ENCODE results near the gene PCBP3. TPM values are rescaled to one million over a fixed set of nuclear protein-coding genes. Genes with fewer than 3 reads are reported as not detected.
A peak's percentile ranks its signal among the peaks of the same experiment; 100 is the strongest.

Gene PCBP3
- total RNA-seq, 1 donor from 2014 or later = 72.7 TPM

GRCh38 chr21:45987121-45987711, 343.7 kb downstream of the PCBP3 start:
- peaks cover 3% of the 10 kb centered on the region for H3K9me3 Mint-ChIP-seq (ENCODE audit: unreplicated experiment)
- H3K36me3 Mint-ChIP-seq (ENCODE audit: unreplicated experiment) = peaks cover 12% of the 10 kb centered on the region
- DNase-seq = peak; percentile 16
- H3K27me3 Mint-ChIP-seq (ENCODE audit: unreplicated experiment) = peaks cover 11% of the 10 kb centered on the region
- TF ChIP-seq CTCF (IDR thresholded peaks at IDR 0.05; ENCODE audit: partially characterized antibody, unreplicated experiment) = no peak
- no peak overlapping the region for H3K4me3 Mint-ChIP-seq (ENCODE audit: unreplicated experiment)
- H3K4me1 Mint-ChIP-seq (ENCODE audit: low read depth, unreplicated experiment) = peaks cover 6% of the 10 kb centered on the region
- H3K27ac Mint-ChIP-seq (ENCODE audit: unreplicated experiment) = no peak overlapping the region

- no peak for TF ChIP-seq CTCF (IDR thresholded peaks at IDR 0.05; ENCODE audit: partially characterized antibody, unreplicated experiment)
- Mint-ChIP-seq H3K27me3 (ENCODE audit: unreplicated experiment) (peaks cover 11% of the 10 kb centered on the region), H3K27ac (ENCODE audit: unreplicated experiment) (no peak overlapping the region), H3K9me3 (ENCODE audit: unreplicated experiment) (peaks cover 3% of the 10 kb centered on the region), H3K36me3 (ENCODE audit: unreplicated experiment) (peaks cover 12% of the 10 kb centered on the region), H3K4me1 (ENCODE audit: low read depth, unreplicated experiment) (peaks cover 6% of the 10 kb centered on the region), H3K4me3 (ENCODE audit: unreplicated experiment) (no peak overlapping the region)
- DNase-seq = no peak
Measured at GRCh38 chr21:45988366-45989347, 345.1 kb downstream of the PCBP3 start.

DNA sequence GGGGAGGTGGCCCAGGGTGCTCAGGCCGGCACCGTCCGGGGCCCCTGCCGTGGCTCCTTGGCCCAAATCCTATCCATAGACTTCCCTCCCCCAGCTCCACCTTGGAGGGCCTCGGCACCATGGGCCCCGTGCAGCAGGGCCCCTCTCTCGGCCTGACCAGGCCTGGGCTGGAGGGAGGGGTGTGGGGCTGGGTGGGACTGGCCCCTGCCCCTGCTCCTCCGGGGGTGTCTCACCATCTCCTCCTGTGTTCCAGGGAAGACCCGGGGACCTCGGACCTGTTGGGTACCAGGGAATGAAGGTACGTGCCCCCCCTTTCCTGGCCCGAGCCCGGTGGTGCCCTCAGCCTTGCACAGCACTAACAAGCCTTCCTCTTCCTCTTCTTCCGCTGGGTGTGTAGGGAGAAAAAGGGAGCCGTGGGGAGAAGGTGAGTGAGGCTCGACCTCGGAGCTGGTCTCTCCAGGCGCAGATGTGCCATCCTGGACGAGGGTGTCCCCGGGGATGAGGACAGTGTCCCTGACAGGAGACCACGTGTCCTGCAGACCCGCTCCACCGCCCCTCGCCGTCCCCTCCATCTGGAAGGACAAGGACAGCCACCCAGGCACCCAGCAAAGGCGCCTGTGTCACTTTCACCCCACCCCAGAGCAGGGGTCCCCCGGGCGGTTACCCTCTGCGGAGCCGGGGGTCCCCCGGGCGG, 346.0 kb downstream of the PCBP3 start:
- H3K4me3 Mint-ChIP-seq (ENCODE audit: unreplicated experiment) = no peak overlapping the region
- peaks cover 3% of the 10 kb centered on the region for H3K9me3 Mint-ChIP-seq (ENCODE audit: unreplicated experiment)
- peak; percentile 34 for DNase-seq
- peaks cover 7% of the 10 kb centered on the region for H3K4me1 Mint-ChIP-seq (ENCODE audit: low read depth, unreplicated experiment)
- H3K27ac Mint-ChIP-seq (ENCODE audit: unreplicated experiment) = no peak overlapping the region
- H3K27me3 Mint-ChIP-seq (ENCODE audit: unreplicated experiment) = peaks cover 10% of the 10 kb centered on the region
- TF ChIP-seq CTCF (IDR thresholded peaks at IDR 0.05; ENCODE audit: partially characterized antibody, unreplicated experiment) = no peak
- H3K36me3 Mint-ChIP-seq (ENCODE audit: unreplicated experiment) = peaks cover 9% of the 10 kb centered on the region

DNA sequence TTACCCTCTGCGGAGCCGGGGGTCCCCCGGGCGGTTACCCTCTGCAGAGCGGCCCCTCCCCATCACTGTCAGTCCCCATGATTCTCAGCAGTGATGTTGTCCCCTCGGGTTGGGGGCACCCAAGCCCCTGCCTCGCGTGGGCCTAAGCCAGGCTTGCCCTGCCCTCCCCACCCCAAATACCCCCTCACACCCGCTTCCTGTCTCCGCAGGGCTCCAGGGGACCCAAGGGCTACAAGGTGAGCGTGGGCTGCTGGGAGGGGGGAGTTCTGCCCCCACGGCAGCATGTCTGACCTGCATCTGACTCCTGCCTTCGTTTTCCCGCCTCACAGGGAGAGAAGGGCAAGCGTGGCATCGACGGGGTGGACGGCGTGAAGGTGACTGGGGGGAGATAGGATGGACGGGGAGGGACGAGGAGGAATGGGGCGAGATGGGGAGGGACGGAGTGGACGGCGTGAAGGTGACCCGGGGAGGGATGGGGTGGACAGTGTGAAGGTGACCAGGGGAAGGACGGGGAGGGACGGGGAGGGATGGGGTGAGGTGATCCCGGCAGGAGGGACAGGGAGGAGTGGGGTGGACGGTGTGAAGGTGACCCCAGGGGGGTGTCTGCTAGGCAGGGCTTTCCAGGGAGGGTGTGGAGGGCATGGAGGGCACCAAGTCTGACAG, 346.7 kb downstream of the PCBP3 start:
- DNase-seq = peak; percentile 17
- Mint-ChIP-seq H3K4me1 (ENCODE audit: low read depth, unreplicated experiment) (peaks cover 7% of the 10 kb centered on the region), H3K36me3 (ENCODE audit: unreplicated experiment) (peaks cover 2% of the 10 kb centered on the region), H3K27me3 (ENCODE audit: unreplicated experiment) (peaks cover 6% of the 10 kb centered on the region), H3K9me3 (ENCODE audit: unreplicated experiment) (no peaks in the 10 kb centered on the region), H3K4me3 (ENCODE audit: unreplicated experiment) (no peak overlapping the region), H3K27ac (ENCODE audit: unreplicated experiment) (no peak overlapping the region)
- no peak for TF ChIP-seq CTCF (IDR thresholded peaks at IDR 0.05; ENCODE audit: partially characterized antibody, unreplicated experiment)
